COLO829 (cell line): ENCODE data around the gene TMEM143.
A peak's percentile ranks its signal among the peaks of the same experiment; 100 is the strongest.

ENCODE experiments used
- DNase-seq: peaks from one replicate; pipeline ENCODE4 v3.0.0; 2012; ENCODE audit warnings: low spot score

Gene TMEM143

DNA sequence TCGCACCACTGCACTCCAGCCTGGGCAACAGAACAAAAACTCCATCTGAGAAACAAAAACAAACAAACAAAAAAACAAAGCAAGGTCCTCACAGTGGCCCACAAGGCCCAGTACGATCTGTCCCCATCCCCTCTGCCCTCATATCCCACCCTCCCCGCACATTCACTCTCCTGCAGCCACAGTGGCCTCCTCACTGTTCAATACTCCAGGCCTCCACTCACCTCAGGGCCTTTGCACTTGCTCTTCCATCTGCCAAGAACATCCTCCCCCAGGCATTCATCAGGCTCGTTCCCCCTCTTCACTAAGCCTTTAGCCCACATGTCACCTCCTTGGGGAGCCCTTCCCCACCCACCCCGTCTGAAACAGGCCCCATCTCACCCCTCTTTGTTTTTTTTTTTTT lies 4.6 kb downstream of the TMEM143 start:
- no peak for DNase-seq

DNA sequence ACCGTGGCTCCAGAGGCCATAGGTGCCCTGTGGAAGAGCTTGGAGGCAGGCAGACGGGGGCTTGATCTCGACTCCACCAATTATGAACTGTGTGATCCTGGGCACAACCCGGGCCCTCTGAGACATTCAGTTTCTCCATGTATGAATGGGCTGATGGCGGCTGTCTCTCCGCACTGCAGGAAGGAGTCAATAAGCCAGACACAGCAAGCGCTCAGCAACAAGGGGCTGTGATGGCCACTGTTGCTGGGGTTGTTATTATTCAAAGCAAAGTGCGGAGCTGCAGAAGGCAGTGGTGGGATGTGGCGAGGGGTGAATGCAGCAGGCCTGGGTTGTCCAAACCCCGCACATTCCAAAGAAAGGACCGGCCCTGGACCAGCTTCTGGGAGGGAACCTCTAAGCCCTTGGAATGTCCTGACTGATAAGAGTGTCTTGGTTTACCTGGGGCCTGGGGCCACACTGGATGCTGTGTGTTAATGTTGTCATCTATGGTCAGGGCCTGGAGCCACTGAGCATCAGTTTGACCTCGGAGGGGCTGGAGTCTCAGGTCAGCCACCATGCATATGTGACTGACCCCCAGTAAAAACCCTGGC lies 8.3 kb downstream of the TMEM143 start:
- DNase-seq, result no peak

DNA sequence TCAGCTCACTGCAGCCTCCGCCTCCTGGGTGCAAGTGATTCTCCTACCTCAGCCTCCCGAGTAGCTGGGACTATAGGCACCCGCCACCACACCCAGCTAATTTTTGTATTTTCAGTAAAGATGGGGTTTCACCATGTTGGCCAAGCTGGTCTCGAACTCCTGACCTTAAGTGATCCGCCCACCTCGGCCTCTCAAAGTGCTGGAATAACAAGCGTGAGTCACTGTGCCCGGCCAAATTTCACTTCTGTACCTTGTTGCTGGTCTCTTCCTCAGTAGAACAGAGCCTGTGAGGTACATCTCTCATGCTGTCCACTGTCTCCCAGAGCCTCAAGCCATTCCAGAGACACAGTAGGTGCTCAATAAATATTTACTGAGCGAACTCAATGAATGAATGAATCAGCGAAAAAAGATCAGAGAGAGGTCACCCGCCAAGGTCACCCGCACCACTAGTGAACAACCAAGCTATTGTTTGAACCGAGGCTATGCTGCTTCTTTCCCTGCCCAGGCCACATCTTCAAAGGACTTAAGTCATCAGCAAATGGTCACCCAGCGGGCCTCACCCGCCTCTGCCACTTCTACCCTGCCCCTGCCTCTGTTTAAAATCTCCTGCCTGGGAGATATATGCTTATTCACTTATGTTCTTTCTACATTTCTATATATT lies 9.3 kb downstream of the TMEM143 start:
- DNase-seq, result peak; percentile 96

DNA sequence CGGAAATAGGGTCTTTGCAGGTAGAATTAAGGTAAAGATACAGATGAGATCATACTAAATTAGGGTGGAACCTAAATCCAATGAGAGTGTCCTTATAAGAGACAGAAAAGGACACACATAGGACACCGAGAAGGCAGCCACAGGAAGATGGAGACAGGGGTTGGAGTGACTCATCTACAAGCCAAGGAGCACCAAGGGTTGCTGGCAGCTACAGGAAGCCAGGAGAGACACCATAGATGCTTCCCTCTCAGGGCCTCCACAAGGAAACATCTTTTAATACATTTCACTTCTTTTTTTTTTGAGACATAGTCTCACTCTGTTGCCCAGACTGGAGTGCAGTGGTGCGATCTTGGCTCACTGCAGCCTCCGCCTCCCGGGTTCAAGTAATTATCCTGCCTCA lies 10.1 kb downstream of the TMEM143 start:
- DNase-seq, result no peak

DNA sequence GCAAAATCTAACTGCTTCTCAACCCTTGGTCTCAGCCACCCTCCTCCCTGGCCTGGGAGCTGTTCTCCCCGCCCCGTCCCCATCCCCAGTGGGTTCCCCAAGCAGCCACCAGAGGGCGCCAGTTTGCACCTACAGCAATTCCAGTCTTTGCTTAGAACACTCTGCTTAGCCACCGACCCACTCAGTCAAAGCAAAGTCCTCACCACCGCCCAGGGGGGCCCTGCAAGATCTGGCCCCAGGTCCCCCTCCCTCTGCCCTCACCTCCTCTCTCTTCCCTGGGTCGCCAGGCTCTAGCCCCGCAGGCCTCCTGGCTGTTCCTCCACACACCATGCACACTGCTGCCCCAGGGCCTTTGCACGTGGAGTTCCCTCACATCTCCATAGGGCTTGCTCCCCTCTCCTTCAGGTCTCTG lies 12.4 kb downstream of the TMEM143 start:
- DNase-seq, result peak; percentile 60

DNA sequence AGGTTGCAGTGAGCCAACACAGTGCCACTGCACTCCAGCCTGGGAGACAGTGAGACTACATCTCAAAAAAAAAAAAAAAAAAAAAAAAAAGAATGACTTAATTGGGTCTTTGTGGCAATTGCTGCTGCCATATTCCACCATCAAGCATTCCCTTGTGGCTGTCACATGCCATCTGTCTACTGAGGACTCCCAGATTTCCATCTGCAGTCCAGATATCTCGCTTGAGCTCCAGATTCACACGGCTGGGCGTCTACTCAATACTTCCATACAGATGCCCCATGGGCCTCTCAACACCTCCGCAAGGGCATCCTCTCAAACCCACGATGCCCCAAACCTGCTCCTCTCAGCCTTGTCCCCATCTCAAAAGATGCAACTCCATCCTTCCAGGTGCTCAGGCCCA lies 12.9 kb downstream of the TMEM143 start:
- DNase-seq, result no peak

DNA sequence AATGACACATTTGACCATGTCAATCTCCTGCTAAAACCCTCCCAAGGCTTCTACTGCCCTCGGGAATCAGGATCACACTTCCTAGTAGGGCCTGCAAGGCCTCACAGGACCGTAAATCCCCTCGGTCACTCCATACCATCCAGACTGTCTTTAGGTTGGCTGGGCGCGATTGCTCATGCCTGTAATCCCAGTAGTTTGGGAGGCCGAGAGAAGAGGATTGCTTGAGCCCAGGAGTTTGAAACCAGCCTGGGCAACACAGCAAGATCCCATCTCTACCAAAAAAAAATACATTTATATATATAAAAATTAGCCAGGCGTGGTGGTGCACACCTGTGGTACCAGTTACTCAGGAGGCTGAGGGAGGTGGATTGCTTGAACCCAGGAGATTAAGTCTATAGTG lies 15.0 kb downstream of the TMEM143 start:
- DNase-seq, result no peak

DNA sequence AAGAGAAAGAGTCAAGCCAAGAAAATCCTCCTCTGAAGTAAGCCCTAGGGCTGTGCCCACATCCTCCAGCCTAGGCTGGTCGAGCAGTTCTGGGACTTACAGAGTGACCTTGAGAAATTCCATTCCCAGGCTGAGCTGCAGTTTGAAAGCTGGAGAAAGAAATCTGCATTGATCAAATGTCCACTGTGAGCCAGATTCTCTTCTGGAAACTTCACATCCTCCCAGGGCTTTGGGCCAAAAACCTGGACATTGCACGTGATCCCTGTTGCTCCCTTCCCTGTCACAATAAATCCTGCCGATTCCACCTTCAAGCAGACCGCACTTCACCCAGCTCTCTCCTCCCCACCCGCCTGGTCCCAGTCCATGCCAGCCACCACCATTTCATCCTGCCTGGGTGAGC lies 15.7 kb downstream of the TMEM143 start:
- peak; percentile 50 for DNase-seq

DNA sequence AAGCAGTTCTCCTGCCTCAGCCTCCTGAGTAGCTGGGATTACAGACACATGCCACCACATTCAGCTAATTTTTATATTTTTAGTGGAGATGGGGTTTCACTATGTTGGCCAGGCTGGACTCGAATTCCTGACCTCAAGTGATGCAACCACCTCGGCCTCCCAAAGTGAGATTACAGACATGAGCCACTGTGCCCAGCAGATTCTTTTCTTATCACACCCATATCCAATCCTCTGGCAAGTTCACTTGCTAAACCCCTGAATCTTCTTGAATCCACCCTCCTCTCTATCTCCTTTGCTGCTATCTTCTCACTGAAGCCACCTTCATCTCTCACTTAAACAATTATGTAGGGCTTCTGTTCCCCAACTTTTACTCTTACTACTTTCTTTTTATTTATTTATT lies 17.5 kb downstream of the TMEM143 start:
- DNase-seq, result no peak

DNA sequence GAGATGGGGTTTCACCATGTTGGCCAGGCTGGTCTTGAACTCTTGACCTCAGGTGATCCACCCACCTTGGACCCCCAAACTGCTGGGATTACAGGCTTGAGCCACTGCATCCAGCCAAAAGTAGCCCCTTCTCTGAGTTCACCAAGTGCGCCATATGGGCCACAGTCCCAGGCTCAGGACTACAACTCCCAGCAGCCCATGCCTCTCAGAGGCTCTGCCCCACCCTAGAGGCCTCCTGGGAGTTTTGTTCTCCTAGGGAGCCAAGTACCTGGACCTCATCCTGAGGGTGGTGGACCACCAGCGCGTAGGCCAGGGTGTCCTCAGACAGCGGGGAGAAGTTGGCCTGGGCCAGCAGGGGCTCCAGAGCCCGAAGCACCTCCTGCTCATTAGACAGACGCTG lies 18.8 kb downstream of the TMEM143 start:
- no peak for DNase-seq

DNA sequence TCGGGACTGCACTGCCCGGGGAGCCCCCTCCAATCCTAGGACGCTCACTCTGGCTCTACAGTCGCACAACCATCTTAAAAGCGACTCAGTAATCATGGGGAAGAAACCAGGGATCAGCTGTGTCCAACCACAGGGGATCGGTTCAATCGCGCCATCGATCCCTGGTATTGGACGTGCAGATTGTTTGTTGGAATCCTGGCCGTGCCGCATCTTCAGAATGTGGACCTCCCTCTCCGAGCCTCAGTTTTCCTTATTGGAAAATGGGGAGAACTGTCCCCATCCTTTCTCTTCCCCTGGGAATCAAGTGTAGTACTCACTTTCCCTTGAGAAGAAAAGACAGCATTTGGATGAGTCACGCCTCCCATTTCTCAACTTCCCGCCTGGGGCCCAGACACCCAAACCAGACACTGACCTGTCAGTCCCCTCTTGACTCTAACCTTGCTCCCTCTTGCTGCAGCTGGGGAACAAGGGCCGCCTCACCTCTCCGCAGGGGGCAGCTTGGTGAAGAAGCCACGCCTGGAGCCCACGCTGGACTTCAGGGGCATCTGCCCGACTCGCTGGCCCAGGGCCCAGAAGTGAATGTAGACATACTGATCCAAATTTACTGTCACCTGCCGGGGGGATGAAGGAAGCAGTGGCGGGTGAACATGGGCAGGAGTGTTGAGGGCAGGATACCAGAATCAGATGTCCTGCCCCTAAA lies 20.7 kb downstream of the TMEM143 start:
- DNase-seq, result no peak

DNA sequence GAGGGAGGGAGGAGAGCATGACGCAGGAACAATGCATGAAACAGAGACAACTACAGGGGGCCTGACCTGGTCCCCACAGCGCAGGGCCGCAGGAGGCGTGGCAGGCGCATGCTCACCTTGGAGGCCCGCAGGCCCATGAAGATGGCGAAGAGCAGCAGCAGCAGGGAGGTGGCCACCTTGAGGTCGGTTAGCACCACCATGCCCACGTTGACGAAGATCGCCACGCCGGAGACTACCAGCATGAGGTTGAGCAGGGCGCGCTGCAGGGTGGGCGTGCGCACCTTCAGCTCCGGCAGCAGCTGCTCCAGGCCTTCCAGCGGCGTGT lies 21.4 kb downstream of the TMEM143 start:
- DNase-seq, result no peak

DNA sequence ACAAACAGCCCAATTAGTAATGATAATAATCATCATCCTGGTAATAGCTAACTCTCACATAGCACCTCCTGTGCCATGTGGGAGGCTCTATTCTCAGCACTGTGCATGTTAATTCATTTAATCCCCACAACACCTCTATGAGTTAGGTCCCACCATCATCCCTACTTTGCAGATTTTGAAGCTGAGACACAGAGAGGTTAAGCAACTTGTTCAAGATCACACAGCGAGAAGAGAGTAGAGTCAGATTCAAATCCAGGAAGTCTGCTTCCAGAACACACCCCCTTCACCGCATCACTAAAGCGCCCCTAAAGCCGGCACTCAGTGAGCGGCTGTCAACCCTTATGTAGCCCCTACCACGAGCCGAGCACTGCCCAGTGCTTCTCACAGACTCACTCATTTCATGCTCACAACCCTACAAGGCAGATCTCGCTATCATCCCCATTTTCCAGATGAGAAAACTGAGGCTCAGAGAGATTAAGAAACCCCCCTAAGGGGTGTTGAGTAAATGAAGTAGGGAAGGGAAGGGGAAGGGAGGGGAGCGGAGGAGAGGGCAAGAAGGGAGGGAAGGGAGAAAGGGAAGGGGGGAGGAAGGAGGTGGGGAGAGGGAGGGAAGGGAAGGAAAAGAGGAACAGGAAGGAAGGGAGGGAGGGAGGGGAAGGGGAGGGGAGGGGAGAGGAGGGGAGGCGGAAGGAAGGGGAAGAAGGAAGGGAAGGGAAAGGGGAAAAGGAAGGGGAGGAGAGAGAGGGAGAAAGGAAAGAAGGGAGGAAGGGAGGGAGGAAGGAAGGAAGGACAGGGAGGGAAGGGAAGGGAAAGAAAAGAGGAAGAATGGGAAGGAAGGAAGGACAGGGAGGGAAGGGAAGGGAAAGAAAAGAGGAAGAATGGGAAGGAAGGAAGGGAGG lies 22.0 kb downstream of the TMEM143 start:
- no peak for DNase-seq

DNA sequence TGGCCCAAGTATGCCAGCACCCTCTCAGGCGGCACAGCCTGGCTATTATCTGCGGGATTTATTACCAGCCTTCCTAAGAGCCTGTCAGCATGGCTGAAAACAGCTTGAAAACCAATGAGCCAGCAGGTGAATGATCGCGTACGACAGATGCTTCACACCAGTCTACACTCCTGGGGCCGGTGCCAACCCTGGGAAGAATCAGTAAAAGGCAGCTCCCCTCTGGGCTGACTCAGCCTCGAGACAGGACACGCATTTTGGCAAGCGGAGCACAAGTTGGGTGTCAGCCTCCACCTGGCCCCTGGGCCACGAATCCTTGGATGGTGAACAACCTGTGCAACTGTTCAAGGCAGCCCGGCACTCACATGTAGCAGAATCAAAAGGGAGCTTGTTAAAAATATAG lies 22.7 kb downstream of the TMEM143 start:
- no peak for DNase-seq

DNA sequence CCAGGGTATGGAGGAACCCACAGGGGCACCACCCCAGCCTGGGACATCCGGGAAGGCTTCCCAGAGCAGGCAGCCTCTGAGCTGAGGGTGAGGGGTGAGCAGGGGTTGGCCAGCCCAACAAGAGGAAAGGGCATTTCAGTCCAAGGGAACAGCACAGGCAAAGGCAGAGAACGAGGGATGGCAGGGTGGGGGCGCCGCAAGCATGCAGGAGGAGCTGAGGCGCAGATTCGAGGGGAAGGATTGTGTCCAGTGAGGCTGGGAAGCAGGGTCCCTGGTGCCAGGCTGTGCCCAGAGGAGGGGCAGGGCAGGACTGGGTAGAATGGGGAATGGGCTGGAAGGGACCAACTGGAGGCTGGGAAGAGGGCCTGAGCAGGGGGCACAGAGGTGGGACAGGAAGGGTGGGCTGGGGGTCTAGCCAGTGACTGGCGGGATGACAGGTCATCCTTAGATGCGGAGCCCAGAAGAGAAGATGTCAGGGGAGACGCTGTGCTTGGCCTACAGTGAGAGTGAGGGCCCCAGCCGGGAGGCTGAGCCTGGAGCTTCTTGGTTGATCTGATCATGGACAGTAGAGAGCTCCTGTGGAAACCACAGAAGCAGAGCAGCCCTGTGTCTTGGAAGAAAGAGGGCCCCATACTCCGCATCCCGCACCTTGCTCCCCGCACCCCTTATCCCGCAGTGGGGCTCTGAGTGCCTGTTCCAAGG lies 24.8 kb downstream of the TMEM143 start:
- no peak for DNase-seq

DNA sequence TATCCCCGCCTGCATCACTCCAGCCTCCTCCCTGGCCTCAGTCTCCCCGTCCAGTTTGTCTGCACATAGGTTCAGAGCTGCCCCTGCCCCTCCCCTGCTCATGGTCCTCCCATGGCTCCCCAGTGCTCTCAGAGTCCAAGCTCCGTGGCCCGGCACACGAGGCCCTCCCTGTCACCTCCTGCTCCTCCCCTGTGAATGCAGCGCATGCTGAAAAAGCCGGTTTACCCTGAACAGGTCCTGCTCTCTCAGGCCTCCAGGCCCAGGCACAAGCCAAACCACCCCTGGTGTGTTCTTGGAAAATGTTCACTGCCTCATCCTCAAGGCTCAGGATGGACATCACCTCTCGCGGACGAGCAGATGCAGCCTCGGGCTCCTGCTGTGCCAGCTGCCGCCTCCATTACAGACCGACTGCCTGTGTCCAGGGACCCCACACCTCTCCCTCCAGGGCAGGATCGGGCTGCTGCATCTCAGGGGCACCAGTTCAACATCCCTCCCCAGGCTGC lies 25.4 kb downstream of the TMEM143 start:
- DNase-seq, result no peak

DNA sequence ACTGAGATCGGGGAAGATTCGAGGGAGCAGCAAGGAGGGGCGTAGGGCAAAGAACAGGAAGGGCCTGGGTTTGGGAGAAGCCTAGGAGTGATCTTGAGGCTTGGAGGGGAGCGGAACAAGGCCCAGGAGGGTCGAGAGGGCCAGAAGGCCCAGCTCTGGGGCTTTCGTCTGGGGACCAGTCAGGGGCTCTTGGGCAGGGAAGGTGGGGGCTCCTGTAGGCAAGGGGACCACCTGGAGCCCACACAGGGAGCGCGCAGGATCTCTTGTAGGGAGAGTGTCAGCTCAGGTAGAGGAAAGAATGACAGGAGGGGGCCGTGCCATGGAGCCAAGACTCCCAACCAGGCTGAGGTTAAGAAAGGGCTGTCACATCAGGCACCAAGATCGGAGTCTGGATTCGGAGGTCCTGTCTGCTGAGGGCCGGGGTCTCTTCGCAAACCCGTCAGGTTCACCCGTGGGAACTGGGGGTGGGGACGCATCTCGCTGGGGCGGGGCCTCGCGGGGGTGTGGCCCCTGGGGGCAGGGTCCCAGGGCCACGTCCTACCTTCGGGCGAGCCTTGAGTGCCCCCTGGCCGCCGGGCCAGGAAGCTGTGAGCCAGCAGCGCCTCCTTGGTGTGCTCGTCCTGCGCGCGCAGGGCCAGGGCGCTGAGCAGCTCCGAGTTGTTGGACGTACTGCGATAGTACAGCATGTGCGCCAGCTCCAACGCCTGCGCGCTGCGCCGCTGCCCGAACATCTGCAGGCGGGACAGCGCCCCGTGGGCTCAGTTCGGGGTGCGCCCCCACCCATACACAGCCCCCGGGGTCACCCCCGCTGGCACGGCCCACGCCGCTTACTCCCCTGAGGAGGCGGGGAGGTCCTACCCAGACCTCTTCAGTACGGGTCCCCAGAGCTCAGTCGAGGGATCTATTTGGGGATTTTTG lies 30.0 kb downstream of the TMEM143 start:
- peak; percentile 95 for DNase-seq

DNA sequence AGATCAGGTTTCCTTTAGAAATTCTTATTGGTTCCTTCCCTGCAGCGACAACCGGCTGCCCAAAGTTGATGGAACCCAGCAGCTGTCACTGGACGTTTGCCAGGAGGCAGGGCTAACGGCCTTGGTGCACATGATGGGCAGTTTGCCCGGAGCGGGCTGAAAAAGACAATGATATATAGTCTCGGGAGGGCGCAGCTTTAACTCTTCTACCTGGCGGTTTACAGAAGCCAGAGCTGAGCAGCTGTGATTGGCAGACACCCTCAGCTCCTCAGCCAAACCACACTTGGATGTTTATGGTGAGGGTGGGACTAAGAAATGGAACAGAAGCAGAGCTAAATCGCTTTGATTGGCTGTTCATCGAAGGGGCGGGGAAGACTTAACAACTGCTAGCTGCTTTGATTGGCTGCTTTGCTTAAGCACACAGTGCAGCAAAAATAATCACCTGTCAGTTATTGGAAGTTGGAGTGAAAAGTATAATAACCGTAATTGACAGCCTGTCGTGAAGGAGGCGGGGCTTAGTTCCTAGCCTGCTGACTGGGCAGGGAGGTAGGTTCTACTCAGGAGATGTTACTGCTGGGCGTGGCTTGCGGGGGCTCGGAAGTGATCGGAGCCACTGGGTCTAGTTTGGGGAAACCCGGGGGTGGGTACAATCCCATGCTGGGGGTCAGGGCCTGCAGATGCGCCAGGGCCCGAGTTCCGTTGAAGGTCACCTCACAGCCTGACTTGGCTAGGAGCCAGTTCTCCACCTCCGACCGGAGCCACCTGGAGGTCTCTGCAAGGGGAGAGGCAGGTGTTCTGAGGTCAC lies 30.9 kb downstream of the TMEM143 start:
- peak; percentile 98 for DNase-seq

DNA sequence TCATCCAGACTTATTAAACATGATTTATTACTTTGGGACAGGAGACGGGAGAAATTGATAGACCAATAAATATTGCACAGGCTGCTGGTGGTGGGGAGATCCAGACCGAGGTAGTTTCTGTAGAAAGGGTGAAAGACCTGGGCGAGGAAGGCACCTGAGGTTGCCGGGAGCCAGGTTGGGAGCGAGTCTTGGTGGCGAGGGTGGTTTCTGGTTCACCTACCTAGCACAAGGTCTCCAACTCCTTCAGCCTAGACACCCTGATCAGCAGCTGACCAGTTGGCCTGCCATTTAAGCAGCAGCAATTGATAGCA lies 31.4 kb downstream of the TMEM143 start:
- no peak for DNase-seq

DNA sequence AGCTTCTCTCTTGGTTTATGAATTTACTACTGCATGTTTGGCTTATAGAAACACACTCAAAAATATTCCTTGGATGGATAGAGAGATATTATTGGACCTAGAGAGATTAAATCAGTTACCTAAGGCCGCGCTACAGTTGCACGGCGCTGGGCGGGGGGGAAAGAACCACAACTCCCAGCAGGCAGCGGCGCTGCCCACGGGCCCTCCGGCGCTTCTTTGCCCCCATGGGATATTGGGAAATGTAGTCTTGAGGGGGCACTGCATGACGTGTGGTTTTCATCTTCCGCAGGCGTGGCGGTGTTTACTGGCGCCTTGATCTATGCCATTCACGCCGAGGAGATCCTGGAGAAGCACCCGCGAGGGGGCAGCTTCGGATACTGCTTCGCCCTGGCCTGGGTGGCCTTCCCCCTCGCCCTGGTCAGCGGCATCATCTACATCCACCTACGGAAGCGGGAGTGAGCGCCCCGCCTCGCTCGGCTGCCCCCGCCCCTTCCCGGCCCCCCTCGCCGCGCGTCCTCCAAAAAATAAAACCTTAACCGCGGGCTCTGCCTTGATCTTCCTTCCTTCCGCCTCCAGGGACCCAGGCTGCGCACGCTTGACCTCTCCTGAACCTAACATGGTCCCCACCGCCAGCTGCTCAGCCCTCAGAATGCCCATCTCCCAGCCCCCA lies 33.6 kb downstream of the TMEM143 start:
- no peak for DNase-seq
